SK-N-SH (cell line): Measurements from ENCODE around the gene SYNJ1. TPM values are rescaled to one million over a fixed set of nuclear protein-coding genes. Genes with fewer than 3 reads are reported as not detected.

Experiments used
- CTCF ChIA-PET: fragments of 300-600, 350-600 bp; formaldehyde crosslinking; extraction: SDS; loops from one replicate; lab custom pipeline; 2021; lab: Yijun Ruan, JAX
- POLR2A ChIA-PET: fragments of 350-600 bp; sonication (Branson Sonifier 250); formaldehyde crosslinking; extraction: SDS; loops from one replicate; lab custom pipeline; 2020; ENCODE audit warnings: antibody characterized with exemption, inconsistent platforms; lab: Yijun Ruan, JAX
- DNase-seq: peaks from one replicate; pipeline ENCODE4 v3.0.0; 2012
- H2AFZ ChIP-seq: fragments of 200-600 bp; sonication (generic); 2 replicates; pipeline ENCODE4 v1.8.1; 2016; ENCODE audit warnings: antibody characterized with exemption, mild to moderate bottlenecking, low read depth
- H3F3A ChIP-seq: fragments of 200-600 bp; sonication (generic); replicated peaks from 2 replicates; pipeline ENCODE3; 2016; ENCODE audit warnings: antibody characterized with exemption, mild to moderate bottlenecking; ENCODE audit not compliant: insufficient read depth
- H3K27ac ChIP-seq, 2 experiments: fragments of 200-500 bp in 1 of 2; fragments of 200-600 bp in 1 of 2; sonication (Bioruptor generic) in 1 of 2; sonication (generic), shearing (Covaris generic) in 1 of 2; 2 replicates each; pipeline versions ENCODE4 v1.5.1 to v1.6.1; 2014 to 2016; ENCODE audit warnings: low read depth in 2 of 2, inconsistent platforms in 1 of 2, low read length in 1 of 2, mild to moderate bottlenecking in 1 of 2, mixed read lengths in 1 of 2
- H3K27me3 ChIP-seq: fragments of 200-600 bp; sonication (generic), shearing (Covaris generic); 2 replicates; pipeline ENCODE4 v1.6.1; 2016; ENCODE audit warnings: mixed run types; ENCODE audit not compliant: insufficient read depth
- H3K36me3 ChIP-seq, 2 experiments: fragments of 200-500 bp in 1 of 2; fragments of 200-600 bp in 1 of 2; sonication (Bioruptor generic) in 1 of 2; sonication (generic) in 1 of 2; replicated peaks in 1 of 2; 2 replicates each; pipeline versions ENCODE3 to v1.5.1; 2014 to 2016; ENCODE audit warnings: low read length in 1 of 2, mild to moderate bottlenecking in 1 of 2; ENCODE audit not compliant: insufficient read depth in 2 of 2, control insufficient read depth in 1 of 2
- H3K4me1 ChIP-seq, 2 experiments: fragments of 200-500 bp in 1 of 2; fragments of 200-600 bp in 1 of 2; sonication (Bioruptor generic) in 1 of 2; sonication (generic), shearing (Covaris generic) in 1 of 2; 2 replicates each; pipeline versions ENCODE4 v1.5.1 to v1.6.1; 2014 to 2016; ENCODE audit warnings: low read depth in 1 of 2, low read length in 1 of 2, mixed run types in 1 of 2; ENCODE audit not compliant: insufficient read depth in 2 of 2, control insufficient read depth in 1 of 2
- H3K4me2 ChIP-seq: fragments of 200-600 bp; sonication (generic), shearing (Covaris generic); 2 replicates; pipeline ENCODE4 v1.6.1; 2017; ENCODE audit warnings: mixed run types
- H3K4me3 ChIP-seq, 2 experiments: fragments of 200-500 bp in 1 of 2; fragments of 200-600 bp in 1 of 2; sonication (Bioruptor generic) in 1 of 2; sonication (generic), shearing (Covaris generic) in 1 of 2; 2 replicates each; pipeline versions ENCODE4 v1.5.1 to v1.8.1; 2014 to 2016; ENCODE audit warnings: low read depth in 2 of 2, inconsistent platforms in 1 of 2, low read length in 1 of 2, mild to moderate bottlenecking in 1 of 2, mixed read lengths in 1 of 2, moderate library complexity in 1 of 2
- H3K79me2 ChIP-seq: fragments of 200-600 bp; sonication (generic); 2 replicates; pipeline ENCODE4 v1.8.1; 2017; ENCODE audit warnings: mild to moderate bottlenecking; ENCODE audit not compliant: insufficient read depth
- H3K9ac ChIP-seq: fragments of 200-600 bp; sonication (generic); 2 replicates; pipeline ENCODE4 v1.6.1; 2017; ENCODE audit warnings: mixed run types
- H3K9me2 ChIP-seq: fragments of 200-600 bp; sonication (generic); 2 replicates; pipeline ENCODE4 v1.6.1; 2017; ENCODE audit warnings: mixed run types
- H3K9me3 ChIP-seq: fragments of 200-600 bp; sonication (generic); 2 replicates; pipeline ENCODE4 v1.6.1; 2017; ENCODE audit warnings: mixed run types, mild to moderate bottlenecking, moderate library complexity
- H4K20me1 ChIP-seq: fragments of 200-600 bp; sonication (generic); 2 replicates; pipeline ENCODE4 v1.6.1; 2017; ENCODE audit warnings: mild to moderate bottlenecking, mixed run types; ENCODE audit not compliant: insufficient read depth
- CHD2 ChIP-seq: fragments of 150-350 bp; IDR thresholded peaks from 2 replicates; pipeline ENCODE4 v1.6.1; 2018; ENCODE audit warnings: low read length; ENCODE audit not compliant: partially characterized antibody
- ELF1 ChIP-seq: IDR thresholded peaks from 2 replicates; pipeline ENCODE4 v1.4.0; 2012
- EP300 ChIP-seq, 2 experiments: IDR thresholded peaks; 2 replicates each; pipeline versions ENCODE4 v1.4.0 to v1.6.1; 2012; ENCODE audit warnings: borderline replicate concordance in 1 of 2, low read depth in 1 of 2, low read length in 1 of 2
- EZH2phosphoT487 ChIP-seq: fragments of 200-600 bp; sonication (generic); IDR thresholded peaks from 2 replicates; pipeline ENCODE4 v1.6.1; 2017; ENCODE audit warnings: low read depth, mixed run types, mild to moderate bottlenecking, antibody characterized with exemption, moderate library complexity, borderline replicate concordance
- FOSL2 ChIP-seq: IDR thresholded peaks from 2 replicates; pipeline ENCODE4 v1.4.0; 2012; ENCODE audit warnings: low read depth, mild to moderate bottlenecking, moderate library complexity, borderline replicate concordance
- FOXJ3 ChIP-seq: sonication (generic); formaldehyde crosslinking; IDR thresholded peaks from 2 replicates; pipeline ENCODE4 v1.5.1; 2020; ENCODE audit warnings: mild to moderate bottlenecking, missing genetic modification reagents
- GATA2 ChIP-seq: sonication (generic); formaldehyde crosslinking; IDR thresholded peaks from 2 replicates; pipeline ENCODE4 v1.5.0; 2020; ENCODE audit warnings: mild to moderate bottlenecking, missing genetic modification reagents
- IRF3 ChIP-seq: fragments of 150-350 bp; IDR thresholded peaks from 2 replicates; pipeline ENCODE4 v1.6.1; 2016; ENCODE audit warnings: mild to moderate bottlenecking, low read depth, low read length
- JUND ChIP-seq: IDR thresholded peaks from 2 replicates; pipeline ENCODE4 v1.4.0; 2012
- MEF2A ChIP-seq: IDR thresholded peaks from 2 replicates; pipeline ENCODE4 v1.4.0; 2012; ENCODE audit warnings: low read depth, borderline replicate concordance
- MXI1 ChIP-seq: IDR thresholded peaks from 2 replicates; pipeline ENCODE4 v1.6.1; 2012; ENCODE audit warnings: mild to moderate bottlenecking, low read depth, low read length, improper control_type of control experiment
- NFIC ChIP-seq: IDR thresholded peaks from 2 replicates; pipeline ENCODE4 v1.4.0; 2012; ENCODE audit warnings: borderline replicate concordance
- NRF1 ChIP-seq: IDR thresholded peaks from 2 replicates; pipeline ENCODE4 v1.6.1; 2012; ENCODE audit warnings: low read depth, mild to moderate bottlenecking, low read length
- RFX5 ChIP-seq: IDR thresholded peaks from 2 replicates; pipeline ENCODE4 v1.6.1; 2012; ENCODE audit warnings: mild to moderate bottlenecking, improper control_type of control experiment, low read length
- RXRA ChIP-seq: IDR thresholded peaks from 2 replicates; pipeline ENCODE4 v1.4.0; 2012; ENCODE audit warnings: low read depth, mild to moderate bottlenecking, borderline replicate concordance
- USF2 ChIP-seq: fragments of 150-350 bp; IDR thresholded peaks from 2 replicates; pipeline ENCODE4 v1.6.1; 2017; ENCODE audit warnings: antibody characterized with exemption, low read length, low read depth, borderline replicate concordance
- YY1 ChIP-seq: IDR thresholded peaks from 2 replicates; pipeline ENCODE4 v1.4.0; 2012; ENCODE audit warnings: low read depth, mild to moderate bottlenecking
- ZBTB33 ChIP-seq: IDR thresholded peaks from 2 replicates; pipeline ENCODE4 v1.4.0; 2012; ENCODE audit warnings: low read depth, borderline replicate concordance
- WGBS: methylation state at CpG from one replicate; pipeline ENCODE4 v1.1.6; 2017; ENCODE audit warnings: low lambda C conversion rate; 5-methylcytosine and 5-hydroxymethylcytosine counted together
- polyA plus RNA-seq, 3 experiments: library from polyadenylated mRNA; depleted of rRNA; stranded (reverse); fragments of >200 nt; gene quantifications; 2 replicates each; pipeline ENCODE4 v1.2.3, GENCODE V29; 2012
- TF ChIP-seq, protein P1 (sequence below): IDR thresholded peaks from 2 replicates; pipeline ENCODE4 v1.4.0; 2012; ENCODE audit warnings: low read depth, borderline replicate concordance
- TF ChIP-seq, protein P2 (sequence below): IDR thresholded peaks from 2 replicates; pipeline ENCODE4 v1.6.1; 2012; ENCODE audit warnings: mild to moderate bottlenecking, low read depth, low read length, moderate library complexity

The SYNJ1 gene
- polyA plus RNA-seq, 1 of the 3 experiments (the other 2 are of a cell fraction) = 3.3 TPM

GRCh38 chr21:32768530-32768929 is 40.7 kb upstream of the SYNJ1 start:
- Histone ChIP-seq H3K9ac (no peak overlapping the region), H3K79me2 (peaks cover 84% of the 10 kb centered on the region), H2AFZ (no peak overlapping the region), H3K9me3 (no peaks in the 10 kb centered on the region), H3K9me2 (no peaks in the 10 kb centered on the region), H3F3A (no peaks in the 10 kb centered on the region), H3K4me3 (no peak overlapping the region), H3K27ac (no peak overlapping the region), H4K20me1 (peaks cover 56% of the 10 kb centered on the region), H3K36me3 (peaks cover 31 to 43% of the 10 kb centered on the region in 2 experiments), H3K4me1 (peaks cover 0 to 18% of the 10 kb centered on the region in 2 experiments; a peak in 3 of 4 replicates), H3K27me3 (no peaks in the 10 kb centered on the region), H3K4me2 (peak overlapping the region; percentile 94; the same call in 1 of the 2 replicates)
- DNase-seq = no peak
- TF ChIP-seq IRF3 = no peak
- no peak for TF ChIP-seq CHD2
- no peak for TF ChIP-seq NFIC
- no peak for TF ChIP-seq NRF1
- no peak for TF ChIP-seq MXI1
- no peak for TF ChIP-seq RFX5
- no peak for TF ChIP-seq GATA2 (CRISPR knock-in tag)
- no peak for TF ChIP-seq RXRA
- TF ChIP-seq, protein P1, sequence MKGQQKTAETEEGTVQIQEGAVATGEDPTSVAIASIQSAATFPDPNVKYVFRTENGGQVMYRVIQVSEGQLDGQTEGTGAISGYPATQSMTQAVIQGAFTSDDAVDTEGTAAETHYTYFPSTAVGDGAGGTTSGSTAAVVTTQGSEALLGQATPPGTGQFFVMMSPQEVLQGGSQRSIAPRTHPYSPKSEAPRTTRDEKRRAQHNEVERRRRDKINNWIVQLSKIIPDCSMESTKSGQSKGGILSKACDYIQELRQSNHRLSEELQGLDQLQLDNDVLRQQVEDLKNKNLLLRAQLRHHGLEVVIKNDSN = no peak
- no peak for TF ChIP-seq FOSL2
- no peak for TF ChIP-seq ELF1
- no peak for TF ChIP-seq YY1
- TF ChIP-seq EZH2phosphoT487 = no peak
- no peak for TF ChIP-seq FOXJ3
- no peak for TF ChIP-seq ZBTB33
- TF ChIP-seq USF2 = no peak
- no peak for TF ChIP-seq JUND
- TF ChIP-seq EP300 (IDR thresholded peaks at IDR 0.05; ENCODE audit: borderline replicate concordance in 1 of 2, low read depth in 1 of 2, low read length in 1 of 2) = no peak
- TF ChIP-seq MEF2A = no peak
- TF ChIP-seq, protein P2, sequence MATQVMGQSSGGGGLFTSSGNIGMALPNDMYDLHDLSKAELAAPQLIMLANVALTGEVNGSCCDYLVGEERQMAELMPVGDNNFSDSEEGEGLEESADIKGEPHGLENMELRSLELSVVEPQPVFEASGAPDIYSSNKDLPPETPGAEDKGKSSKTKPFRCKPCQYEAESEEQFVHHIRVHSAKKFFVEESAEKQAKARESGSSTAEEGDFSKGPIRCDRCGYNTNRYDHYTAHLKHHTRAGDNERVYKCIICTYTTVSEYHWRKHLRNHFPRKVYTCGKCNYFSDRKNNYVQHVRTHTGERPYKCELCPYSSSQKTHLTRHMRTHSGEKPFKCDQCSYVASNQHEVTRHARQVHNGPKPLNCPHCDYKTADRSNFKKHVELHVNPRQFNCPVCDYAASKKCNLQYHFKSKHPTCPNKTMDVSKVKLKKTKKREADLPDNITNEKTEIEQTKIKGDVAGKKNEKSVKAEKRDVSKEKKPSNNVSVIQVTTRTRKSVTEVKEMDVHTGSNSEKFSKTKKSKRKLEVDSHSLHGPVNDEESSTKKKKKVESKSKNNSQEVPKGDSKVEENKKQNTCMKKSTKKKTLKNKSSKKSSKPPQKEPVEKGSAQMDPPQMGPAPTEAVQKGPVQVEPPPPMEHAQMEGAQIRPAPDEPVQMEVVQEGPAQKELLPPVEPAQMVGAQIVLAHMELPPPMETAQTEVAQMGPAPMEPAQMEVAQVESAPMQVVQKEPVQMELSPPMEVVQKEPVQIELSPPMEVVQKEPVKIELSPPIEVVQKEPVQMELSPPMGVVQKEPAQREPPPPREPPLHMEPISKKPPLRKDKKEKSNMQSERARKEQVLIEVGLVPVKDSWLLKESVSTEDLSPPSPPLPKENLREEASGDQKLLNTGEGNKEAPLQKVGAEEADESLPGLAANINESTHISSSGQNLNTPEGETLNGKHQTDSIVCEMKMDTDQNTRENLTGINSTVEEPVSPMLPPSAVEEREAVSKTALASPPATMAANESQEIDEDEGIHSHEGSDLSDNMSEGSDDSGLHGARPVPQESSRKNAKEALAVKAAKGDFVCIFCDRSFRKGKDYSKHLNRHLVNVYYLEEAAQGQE = no peak
- 76% methylated on average over 3 of the region's 3 CpGs for WGBS
- POLR2A ChIA-PET = no interaction called here
- CTCF ChIA-PET = no interaction called here
